HCT116 (cell line): ENCODE data around the gene PRCD. TPM values are rescaled to one million over a fixed set of nuclear protein-coding genes. Genes with fewer than 3 reads are reported as not detected.
A peak's percentile ranks its signal among the peaks of the same experiment; 100 is the strongest.
"Not testable (repeated sequence)": the region's sequence is repeated elsewhere in the genome, so short reads cannot be mapped to it uniquely, and the experiment has no call there.

Experiments
- ATAC-seq: fragments of 200-7000 bp; cut with Tn5 transposase; 2 replicates; pipeline ENCODE4 v1.9.1; 2020; ENCODE audit warnings: mild to moderate bottlenecking, moderate library complexity
- BruUV-seq: library from RNA; stranded (reverse); fragments of 400-500 nt; replicated peaks from 2 replicates; lab custom pipeline; 2021; lab: Mats Ljungman, UMichigan
- CTCF ChIA-PET: fragments of 300-600 bp; sonication (Branson Sonifier 250); formaldehyde crosslinking; loops from one replicate; lab custom pipeline; 2021; ENCODE audit warnings: antibody characterized with exemption; lab: Charles Lee
- POLR2A ChIA-PET: fragments of 300-600, 350-600 bp; sonication (Branson Sonifier 250); formaldehyde crosslinking; loops from one replicate; lab custom pipeline; 2021; ENCODE audit warnings: antibody characterized with exemption; lab: Charles Lee
- RAD21 ChIA-PET, 2 experiments: fragments of 300-600 bp; sonication (Branson Sonifier 250); formaldehyde crosslinking; loops; one replicate each; lab custom pipeline; 2023; ENCODE audit warnings: low total read pairs in 2 of 2; ENCODE audit not compliant: uncharacterized antibody in 2 of 2, unreplicated experiment in 2 of 2, low non-redundant PET in 1 of 2; lab: Charles Lee
- DNase-seq: peaks from one replicate; pipeline ENCODE4 v3.0.0-alpha.2; 2010; ENCODE audit warnings: low read depth, low spot score
- H2AFZ ChIP-seq: fragments of 200-600 bp; shearing (Covaris generic), sonication (generic); 2 replicates; pipeline ENCODE4 v1.6.1; 2017; ENCODE audit warnings: low read depth, mixed run types, mixed read lengths, antibody characterized with exemption, low read length; ENCODE audit not compliant: poor library complexity, severe bottlenecking
- H3K27ac ChIP-seq: 2 replicates; pipeline ENCODE4 v1.5.1; 2012; ENCODE audit warnings: low read depth, low read length
- H3K27me3 ChIP-seq: fragments of 200-600 bp; sonication (generic); 2 replicates; pipeline ENCODE4 v1.6.1; 2016; ENCODE audit warnings: mixed run types, low read length, mixed read lengths; ENCODE audit not compliant: insufficient read depth
- H3K36me3 ChIP-seq, 2 experiments: fragments of 200-500 bp in 1 of 2; fragments of 200-600 bp in 1 of 2; sonication (Bioruptor generic) in 1 of 2; sonication (generic) in 1 of 2; 2 replicates each; pipeline versions ENCODE4 v1.5.1 to v1.6.1; 2014 to 2016; ENCODE audit warnings: low read length in 2 of 2, inconsistent platforms in 1 of 2, mixed read lengths in 1 of 2, mixed run types in 1 of 2; ENCODE audit not compliant: insufficient read depth in 2 of 2, control insufficient read depth in 1 of 2
- H3K4me1 ChIP-seq, 2 experiments: fragments of 200-600 bp in 1 of 2; sonication (generic) in 1 of 2; 2 replicates each; pipeline versions ENCODE4 v1.5.1 to v1.6.1; 2012 to 2017; ENCODE audit warnings: low read length in 2 of 2, inconsistent platforms in 1 of 2, mild to moderate bottlenecking in 1 of 2, mixed read lengths in 1 of 2, mixed run types in 1 of 2, moderate library complexity in 1 of 2; ENCODE audit not compliant: insufficient read depth in 2 of 2, control insufficient read depth in 1 of 2
- H3K4me2 ChIP-seq: fragments of 200-600 bp; sonication (generic); 2 replicates; pipeline ENCODE4 v1.6.1; 2017; ENCODE audit warnings: mixed run types, low read length, mixed read lengths
- H3K4me3 ChIP-seq, 2 experiments: fragments of 200-600 bp in 1 of 2; sonication (generic) in 1 of 2; replicated peaks in 1 of 2; 2 replicates each; pipeline ENCODE4 v1.5.1; 2011 to 2016; ENCODE audit warnings: low read length in 2 of 2, control low read depth in 1 of 2, low read depth in 1 of 2, mild to moderate bottlenecking in 1 of 2, mixed read lengths in 1 of 2, mixed run types in 1 of 2
- H3K79me2 ChIP-seq: fragments of 200-600 bp; sonication (generic); 2 replicates; pipeline ENCODE4 v1.6.1; 2017; ENCODE audit warnings: mild to moderate bottlenecking, mixed run types, low read length, moderate library complexity, mixed read lengths; ENCODE audit not compliant: insufficient read depth
- H3K9ac ChIP-seq: fragments of 200-600 bp; sonication (generic); 2 replicates; pipeline ENCODE4 v1.6.1; 2016; ENCODE audit warnings: low read length, mixed read lengths
- H3K9me2 ChIP-seq: fragments of 200-600 bp; sonication (generic), shearing (Covaris generic); 2 replicates; pipeline ENCODE4 v1.6.1; 2017; ENCODE audit warnings: mixed run types, mild to moderate bottlenecking, moderate library complexity; ENCODE audit not compliant: insufficient read depth
- H3K9me3 ChIP-seq, 2 experiments: fragments of 200-500 bp in 1 of 2; fragments of 200-600 bp in 1 of 2; sonication (Bioruptor generic) in 1 of 2; sonication (generic) in 1 of 2; 2 replicates each; pipeline ENCODE4 v1.6.1; 2014 to 2017; ENCODE audit warnings: low read length in 2 of 2, mixed read lengths in 2 of 2, inconsistent platforms in 1 of 2, low read depth in 1 of 2, mild to moderate bottlenecking in 1 of 2, mixed run types in 1 of 2, moderate library complexity in 1 of 2; ENCODE audit not compliant: control insufficient read depth in 1 of 2, insufficient read depth in 1 of 2
- H4K20me1 ChIP-seq: fragments of 200-600 bp; sonication (generic), shearing (Covaris generic); 2 replicates; pipeline ENCODE4 v1.6.1; 2017; ENCODE audit warnings: mixed run types, mild to moderate bottlenecking, moderate library complexity; ENCODE audit not compliant: insufficient read depth
- CTCF ChIP-seq, 3 experiments: fragments of 200-600 bp in 1 of 3; sonication (generic) in 1 of 3; IDR thresholded peaks in 2 of 3; conservative IDR thresholded peaks in 1 of 3; 2 replicates each; pipeline ENCODE4 v1.5.1; 2012 to 2017; ENCODE audit warnings: low read depth in 2 of 3, low read length in 2 of 3, antibody characterized with exemption in 1 of 3, borderline replicate concordance in 1 of 3, control low read depth in 1 of 3, mild to moderate bottlenecking in 1 of 3, mixed read lengths in 1 of 3, mixed run types in 1 of 3, moderate library complexity in 1 of 3; ENCODE audit not compliant: insufficient read depth in 1 of 3
- FOSL1 ChIP-seq: IDR thresholded peaks from 2 replicates; pipeline ENCODE4 v1.6.1; 2012; ENCODE audit warnings: low read depth
- JUND ChIP-seq: IDR thresholded peaks from 2 replicates; pipeline ENCODE4 v1.6.1; 2012
- SIN3A ChIP-seq: IDR thresholded peaks from 2 replicates; pipeline ENCODE4 v1.6.1; 2012; ENCODE audit warnings: low read depth
- SP1 ChIP-seq: IDR thresholded peaks from 2 replicates; pipeline ENCODE4 v1.6.1; 2012; ENCODE audit warnings: low read depth
- YY1 ChIP-seq: IDR thresholded peaks from 2 replicates; pipeline ENCODE4 v1.6.1; 2011; ENCODE audit warnings: low read length, low read depth, moderate library complexity, mild to moderate bottlenecking; ENCODE audit not compliant: insufficient replicate concordance; ENCODE audit errors: extremely low read depth
- intact Hi-C: fragments of 100-400 bp; cut with micrococcal nuclease; formaldehyde crosslinking; loops from 2 replicates; pipeline ENCODE4 v1.10.0; 2022
- total RNA-seq: library from RNA; stranded (reverse); gene quantifications from one replicate; pipeline ENCODE4 v1.2.1, GENCODE V29; 2021; ENCODE audit not compliant: unreplicated experiment

The PRCD gene
- total RNA-seq, 1 experiment from 2014 or later = not detected

DNA sequence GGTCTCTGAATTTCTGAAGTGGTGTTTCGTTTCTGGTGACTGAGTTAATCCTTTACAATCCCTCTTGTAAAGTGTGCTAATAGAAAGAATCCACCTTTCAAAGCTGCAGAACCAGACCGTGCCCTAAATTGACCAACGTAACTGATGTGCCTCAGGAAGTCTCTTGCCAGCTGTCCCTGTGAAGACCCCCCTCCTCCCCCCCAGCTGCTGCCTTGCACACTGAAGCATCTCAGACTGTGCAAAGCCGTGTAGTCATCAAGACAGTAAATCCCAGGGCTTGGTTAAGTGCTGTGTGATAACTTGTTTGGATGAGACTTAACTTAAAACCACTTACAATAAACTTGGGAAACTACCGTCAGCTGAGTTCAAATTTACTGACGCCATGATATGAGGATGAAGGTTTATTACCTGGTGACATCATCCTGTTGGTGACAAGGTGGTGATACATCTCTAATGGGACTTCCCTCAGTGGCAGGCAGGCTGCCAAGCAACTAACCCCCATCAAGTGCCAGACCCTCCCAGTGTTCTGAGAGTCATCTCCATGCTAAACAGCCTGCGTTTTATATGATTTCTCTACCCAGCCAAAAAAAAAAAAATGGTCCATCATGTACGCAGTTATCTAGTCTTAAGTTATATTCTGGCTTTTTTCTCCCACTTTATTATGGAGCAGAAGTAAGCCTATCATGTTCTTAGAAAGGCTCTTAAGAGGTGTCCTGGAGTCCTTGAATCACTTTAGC, 25.3 kb downstream of the PRCD start:
- 0 out of 2 replicates have a peak, but pooled peaks have one; percentile 20 for TF ChIP-seq SP1
- peak; percentile 45 for TF ChIP-seq JUND
- TF ChIP-seq FOSL1 = peak; percentile 49; the same call in 1 of the 2 replicates
- TF ChIP-seq SIN3A = 0 out of 2 replicates have a peak, but pooled peaks have one; percentile 35
- H3K9me3 ChIP-seq, intact Hi-C loops, H3K9me2 ChIP-seq, H3K27ac ChIP-seq, H3K4me2 ChIP-seq, BruUV-seq, H3K9ac ChIP-seq, H3K27me3 ChIP-seq, ATAC-seq, RAD21 ChIA-PET, DNase-seq, H2AFZ ChIP-seq, H3K4me3 ChIP-seq: not testable (repeated sequence)
- peaks cover 48% of the 10 kb centered on the region for H3K79me2 ChIP-seq
- peaks cover 0 to 36% of the 10 kb centered on the region in 2 experiments; a peak in 3 of 4 replicates for H3K4me1 ChIP-seq
- POLR2A ChIA-PET = interaction anchor here (3.7 kb wide), 1 partner anchor 8 kb away, joined by 26 read pairs; no protein-coding TSS in a partner anchor
- CTCF ChIA-PET = interaction anchor here (1.0 to 2.5 kb wide), 4 partner anchors 42 to 116 kb away, joined by 3 to 10 read pairs (median 6); no protein-coding TSS in a partner anchor
- peaks cover 31 to 58% of the 10 kb centered on the region in 2 experiments for H3K36me3 ChIP-seq
- H4K20me1 ChIP-seq = peaks cover 50% of the 10 kb centered on the region; the same call in 1 of the 2 replicates

- CTCF ChIA-PET = interaction anchor here (1.0 to 2.6 kb wide), 7 partner anchors 8 to 116 kb away, joined by 3 to 11 read pairs (median 5); no protein-coding TSS in a partner anchor
- H3K27ac ChIP-seq = 0 out of 2 replicates have a peak overlapping the region, but pooled peaks have one; percentile 38
Observed at GRCh38 chr17:76565728-76566612, 26.1 kb downstream of the PRCD start.

More at GRCh38 chr17:76565728-76566612, 26.1 kb downstream of the PRCD start:
- ATAC-seq = peak; percentile 6; the same call in 1 of the 2 replicates
- H3K27me3 ChIP-seq = no peaks in the 10 kb centered on the region
- H3K9me3 ChIP-seq = no peaks in the 10 kb centered on the region
- H3K4me2 ChIP-seq = no peak overlapping the region
- H3K4me3 ChIP-seq = no peak overlapping the region
- H3K4me1 ChIP-seq = peaks cover 0 to 36% of the 10 kb centered on the region in 2 experiments; a peak in 2 of 4 replicates
- peaks cover 43% of the 10 kb centered on the region; the same call in 1 of the 2 replicates for H4K20me1 ChIP-seq
- TF ChIP-seq YY1 (no peak), SP1 (no peak), CTCF (IDR thresholded peaks at IDR 0.05 in 2 of 3, conservative IDR thresholded peaks at IDR 0.05 in 1 of 3; ENCODE audit: borderline replicate concordance in 1 of 3, insufficient read depth in 1 of 3, low read depth in 2 of 3, low read length in 2 of 3) (0 out of 6 replicates have a peak, but pooled peaks of 1 of the 3 experiments have one; percentile 10)
- intact Hi-C loops = no loop called here
- H3K9ac ChIP-seq = no peak overlapping the region
- RAD21 ChIA-PET = no interaction called here
- H3K9me2 ChIP-seq = no peaks in the 10 kb centered on the region
- peaks cover 27 to 50% of the 10 kb centered on the region in 2 experiments for H3K36me3 ChIP-seq
- no peak overlapping the region for H2AFZ ChIP-seq
- DNase-seq = no peak
- POLR2A ChIA-PET = interaction anchor here (0.7 to 3.7 kb wide), 8 partner anchors 9 to 106 kb away, joined by 3 to 26 read pairs (median 6); no protein-coding TSS in a partner anchor
- TSS peak; percentile 57 for BruUV-seq
- peaks cover 40% of the 10 kb centered on the region for H3K79me2 ChIP-seq
